GM19397 (cell line): ENCODE results near the gene TIPRL.

ENCODE experiments used
- ATAC-seq: cut with Tn5 transposase; IDR thresholded peaks from one replicate; pipeline ENCODE4 v1.9.1; 2021; ENCODE audit warnings: mild to moderate bottlenecking, moderate library complexity; ENCODE audit not compliant: unreplicated experiment

The TIPRL gene

GRCh38 chr1:168210312-168210711, 31.6 kb downstream of the TIPRL start:
- no peak for ATAC-seq

GRCh38 chr1:168213349-168213748, 34.6 kb downstream of the TIPRL start:
- ATAC-seq: no peak

GRCh38 chr1:168216171-168216570, 37.4 kb downstream of the TIPRL start:
- ATAC-seq: no peak

- no peak for ATAC-seq
These were observed 38.9 kb downstream of the TIPRL start for GRCh38 chr1:168217664-168218063.

DNA sequence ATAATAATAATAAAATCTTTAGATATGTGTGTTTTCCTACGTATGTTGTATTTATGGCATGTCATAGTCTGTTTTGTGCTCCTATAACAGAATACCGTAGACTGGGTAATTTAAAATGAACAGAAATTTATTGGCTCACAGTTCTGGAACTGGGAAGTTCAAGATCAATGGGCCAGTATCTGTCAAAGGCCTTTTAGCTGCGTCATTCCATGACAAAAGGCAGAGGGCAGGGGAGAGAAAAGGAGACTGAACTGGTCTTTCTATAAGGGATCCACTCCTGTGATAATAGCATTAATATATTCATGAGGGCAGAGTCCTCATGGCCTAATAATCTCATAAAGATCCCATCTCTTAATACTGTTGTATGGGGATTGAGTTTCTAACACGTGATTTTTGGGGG, 39.9 kb downstream of the TIPRL start:
- no peak for ATAC-seq

DNA sequence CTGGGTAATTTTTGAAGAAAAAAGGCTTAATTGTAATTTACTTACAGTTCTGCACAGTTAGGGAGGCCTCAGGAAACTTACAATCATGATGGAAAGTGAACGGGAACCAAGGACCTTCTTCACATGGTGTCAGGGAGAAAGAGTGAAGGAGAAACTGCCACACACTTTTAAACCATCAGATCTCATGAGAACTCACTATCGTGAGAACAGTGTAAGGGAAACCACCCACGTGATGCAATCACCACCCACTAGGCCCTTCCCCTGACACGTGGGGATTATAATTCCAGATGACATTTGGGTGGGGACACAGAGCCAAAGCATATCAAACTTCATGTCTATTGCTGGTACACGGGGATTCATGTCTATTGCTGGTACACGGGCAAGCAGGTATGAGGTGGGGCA, 41.7 kb downstream of the TIPRL start:
- no peak for ATAC-seq

- no peak for ATAC-seq
These were observed 42.5 kb downstream of the TIPRL start for GRCh38 chr1:168221275-168221674.

GRCh38 chr1:168223261-168223660, 44.5 kb downstream of the TIPRL start:
- ATAC-seq: no peak

- no peak for ATAC-seq
These were observed 45.1 kb downstream of the TIPRL start for GRCh38 chr1:168223681-168224540.

- no peak for ATAC-seq
These were observed 46.2 kb downstream of the TIPRL start for GRCh38 chr1:168224991-168225390.

DNA sequence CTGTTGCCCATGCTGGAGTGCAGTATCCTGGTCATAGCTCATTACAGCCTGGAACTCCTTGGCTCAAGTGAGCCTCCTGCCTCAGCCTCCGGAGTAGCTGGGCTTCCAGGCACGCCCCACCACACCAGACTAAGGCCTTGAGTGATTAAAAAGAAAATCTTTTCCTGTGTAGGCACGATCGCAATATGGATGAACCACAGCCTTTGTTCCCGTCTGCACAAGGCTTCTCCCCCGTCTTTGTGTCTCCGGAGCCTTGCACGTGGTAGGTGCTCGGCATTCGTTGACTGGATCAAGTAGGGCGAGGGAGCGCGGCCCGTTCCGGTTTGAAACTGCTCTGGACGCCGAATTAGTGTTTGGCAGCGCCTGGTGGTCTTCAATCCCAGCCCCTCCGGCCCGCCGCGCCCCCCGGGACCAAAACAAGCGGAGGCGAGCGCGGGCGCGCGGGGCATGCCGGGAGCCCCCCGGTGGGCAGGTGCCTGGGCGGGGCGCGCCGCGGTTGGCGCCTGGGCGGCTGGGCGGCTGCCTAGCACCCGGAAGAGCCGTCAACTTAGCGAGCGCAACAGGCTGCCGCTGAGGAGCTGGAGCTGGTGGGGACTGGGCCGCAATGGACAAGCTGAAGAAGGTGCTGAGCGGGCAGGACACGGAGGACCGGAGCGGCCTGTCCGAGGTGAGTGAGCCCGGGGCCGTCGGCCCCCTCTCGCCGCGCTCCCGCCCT, 46.9 kb downstream of the TIPRL start, which contains the start of gene SFT2D2:
SFT2D2 (plus strand) TSS at position 529 of the 715 bp plus-strand sequence; CDS start at position 605, 76 bp downstream.
- ATAC-seq: peak; percentile 84

- no peak for ATAC-seq
These were observed 48.9 kb downstream of the TIPRL start for GRCh38 chr1:168227620-168228019.

DNA sequence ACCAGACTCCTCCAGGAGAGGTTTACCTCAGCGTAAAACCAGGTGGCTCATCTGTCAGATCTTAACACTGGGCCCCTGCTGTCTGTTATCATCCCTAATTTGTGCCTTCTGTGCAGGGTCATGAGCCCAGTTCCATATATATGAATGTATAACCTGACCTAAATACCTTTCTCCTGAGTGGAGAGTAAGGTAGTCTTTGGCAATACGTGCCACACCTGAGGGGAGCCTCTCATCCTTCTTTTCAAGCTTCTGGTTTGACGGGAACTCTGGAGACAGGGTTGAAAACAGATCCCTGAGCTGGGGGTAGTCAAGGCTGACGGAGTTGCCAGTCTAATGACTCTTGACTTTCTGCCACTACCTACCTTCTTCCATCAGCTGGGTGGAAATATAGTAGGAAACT, 51.1 kb downstream of the TIPRL start:
- ATAC-seq: no peak

GRCh38 chr1:168230709-168231108, 51.9 kb downstream of the TIPRL start:
- ATAC-seq: no peak

GRCh38 chr1:168234846-168235547, 56.2 kb downstream of the TIPRL start:
- peak; percentile 78 for ATAC-seq

GRCh38 chr1:168235548-168235885, 56.8 kb downstream of the TIPRL start:
- ATAC-seq: peak; percentile 17

- no peak for ATAC-seq
These were observed 57.2 kb downstream of the TIPRL start for GRCh38 chr1:168235937-168236336.

GRCh38 chr1:168236836-168237611, 58.3 kb downstream of the TIPRL start:
- ATAC-seq: no peak

GRCh38 chr1:168243198-168243597, 64.4 kb downstream of the TIPRL start:
- no peak for ATAC-seq

DNA sequence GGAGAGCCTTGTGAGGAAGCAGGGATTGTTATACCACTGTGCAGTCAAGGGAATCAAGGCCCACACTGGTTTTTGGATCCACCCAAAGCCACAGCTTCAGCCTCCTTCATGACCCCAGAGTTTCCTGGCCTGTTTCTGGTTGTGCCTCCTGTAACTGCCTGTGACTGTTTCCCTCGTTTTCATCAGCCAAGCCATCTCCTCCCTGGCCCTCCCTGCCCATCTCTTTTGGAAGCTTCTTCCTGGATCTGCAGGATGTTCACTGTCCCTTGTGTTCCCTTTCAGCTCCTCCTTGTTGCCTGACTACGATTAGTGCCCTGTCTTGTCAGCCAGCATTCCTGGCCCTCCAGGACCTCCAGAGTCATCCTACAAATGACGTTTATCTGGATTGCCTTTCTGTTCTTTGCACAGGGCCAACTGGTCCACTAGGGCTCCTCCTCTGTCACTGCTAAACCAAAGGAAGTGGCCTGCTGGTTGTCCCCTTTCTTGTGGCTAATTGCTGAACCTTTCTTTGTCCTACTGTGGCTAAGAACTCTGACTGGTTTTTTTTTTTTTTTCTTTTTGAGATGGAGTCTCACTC, 65.0 kb downstream of the TIPRL start:
- ATAC-seq: no peak
